SJSA1 (cell line): ENCODE results near the gene KCTD3. TPM values are rescaled to one million over a fixed set of nuclear protein-coding genes. Genes with fewer than 3 reads are reported as not detected.

ENCODE experiments used
- DNase-seq, 2 experiments: peaks; one replicate each; pipeline ENCODE4 v3.0.0-alpha.2; 2015 to 2020; ENCODE audit warnings: low spot score in 2 of 2, low read depth in 1 of 2
- H3K27ac ChIP-seq: fragments of 250-450 bp; sonication (Bioruptor Pico); 2 replicates; pipeline ENCODE4 v1.5.1; 2020; ENCODE audit warnings: mild to moderate bottlenecking, moderate library complexity
- H3K27me3 ChIP-seq: fragments of 250-450 bp; sonication (Bioruptor Pico); replicated peaks from 2 replicates; pipeline ENCODE4 v1.5.1; 2020; ENCODE audit warnings: mild to moderate bottlenecking, moderate library complexity
- H3K36me3 ChIP-seq: fragments of 250-450 bp; sonication (Bioruptor Pico); 2 replicates; pipeline ENCODE4 v1.5.1; 2020; ENCODE audit warnings: mild to moderate bottlenecking
- H3K4me1 ChIP-seq: fragments of 250-450 bp; sonication (Bioruptor Pico); replicated peaks from 2 replicates; pipeline ENCODE4 v1.6.1; 2021; ENCODE audit warnings: mild to moderate bottlenecking
- H3K4me3 ChIP-seq: fragments of 250-450 bp; sonication (Bioruptor Pico); 2 replicates; pipeline ENCODE4 v1.5.1; 2020; ENCODE audit warnings: mild to moderate bottlenecking
- H3K9me3 ChIP-seq: fragments of 250-450 bp; sonication (Bioruptor Pico); replicated peaks from 2 replicates; pipeline ENCODE4 v1.5.1; 2020; ENCODE audit warnings: mild to moderate bottlenecking
- total RNA-seq: library from RNA; depleted of rRNA; stranded (reverse); fragments of >200 nt; shearing (Covaris generic); gene quantifications from 2 replicates; pipeline ENCODE4 v1.2.3, GENCODE V29; 2014

The KCTD3 gene
- total RNA-seq, 1 experiment from 2014 or later, result 35.2 TPM

GRCh38 chr1:215669806-215670491, 102.8 kb downstream of the KCTD3 start:
- no peaks in the 10 kb centered on the region for H3K9me3 ChIP-seq
- H3K27me3 ChIP-seq, result no peaks in the 10 kb centered on the region
- no peak for DNase-seq
- no peaks in the 10 kb centered on the region for H3K36me3 ChIP-seq
- no peak overlapping the region for H3K27ac ChIP-seq
- no peak overlapping the region for H3K4me3 ChIP-seq
- H3K4me1 ChIP-seq, result peaks cover 43% of the 10 kb centered on the region
